ENCODE results near the gene EPHA6.

The EPHA6 gene

DNA sequence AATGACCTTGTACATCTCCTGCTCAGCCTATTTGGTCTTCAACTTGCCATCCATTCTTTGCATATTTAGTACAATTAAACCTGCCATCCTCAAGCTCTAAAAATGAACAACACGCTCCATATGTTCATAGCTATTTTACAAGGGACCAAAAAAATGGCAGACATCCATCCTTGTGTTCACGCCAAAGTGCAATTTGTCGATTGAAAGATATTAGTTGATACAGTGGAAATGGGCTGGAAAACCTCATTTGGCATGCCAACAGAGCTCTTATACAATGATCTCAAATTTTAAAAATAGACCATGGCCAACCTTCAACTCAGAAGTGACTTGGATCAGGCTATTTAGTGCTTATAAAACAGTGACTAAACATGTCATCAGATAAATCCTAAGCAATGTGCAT lies 536.6 kb downstream of the EPHA6 start:
- H3K4me3 ChIP-seq (ENCODE audit: low read depth, low read length): no peak overlapping the region
- no peaks in the 10 kb centered on the region for H3K27me3 ChIP-seq (ENCODE audit: insufficient read depth, low read depth, severe bottlenecking)
- no peak overlapping the region for H3K27ac ChIP-seq
- H3K9me3 ChIP-seq (ENCODE audit: severe bottlenecking): no peaks in the 10 kb centered on the region
- H3K36me3 ChIP-seq: no peaks in the 10 kb centered on the region
- DNase-seq: no peak
- TF ChIP-seq CTCF (IDR thresholded peaks at IDR 0.05; ENCODE audit: low read depth, low read length): no peak

GRCh38 chr3:97353176-97353575 lies 538.8 kb downstream of the EPHA6 start:
- H3K36me3 ChIP-seq: no peaks in the 10 kb centered on the region
- DNase-seq: no peak
- TF ChIP-seq CTCF (IDR thresholded peaks at IDR 0.05; ENCODE audit: low read depth, low read length): no peak
- H3K27ac ChIP-seq: no peak overlapping the region
- H3K9me3 ChIP-seq (ENCODE audit: severe bottlenecking): no peaks in the 10 kb centered on the region
- no peak overlapping the region for H3K4me3 ChIP-seq (ENCODE audit: low read depth, low read length)
- H3K27me3 ChIP-seq (ENCODE audit: insufficient read depth, low read depth, severe bottlenecking): no peaks in the 10 kb centered on the region

- H3K9me3 ChIP-seq (ENCODE audit: severe bottlenecking): no peaks in the 10 kb centered on the region
- no peak for DNase-seq
- H3K27ac ChIP-seq: no peak overlapping the region
- no peaks in the 10 kb centered on the region for H3K27me3 ChIP-seq (ENCODE audit: insufficient read depth, low read depth, severe bottlenecking)
- H3K36me3 ChIP-seq: no peaks in the 10 kb centered on the region
- no peak overlapping the region for H3K4me3 ChIP-seq (ENCODE audit: low read depth, low read length)
- TF ChIP-seq CTCF (IDR thresholded peaks at IDR 0.05; ENCODE audit: low read depth, low read length): no peak
These were observed 545.6 kb downstream of the EPHA6 start for GRCh38 chr3:97359977-97360376.

DNA sequence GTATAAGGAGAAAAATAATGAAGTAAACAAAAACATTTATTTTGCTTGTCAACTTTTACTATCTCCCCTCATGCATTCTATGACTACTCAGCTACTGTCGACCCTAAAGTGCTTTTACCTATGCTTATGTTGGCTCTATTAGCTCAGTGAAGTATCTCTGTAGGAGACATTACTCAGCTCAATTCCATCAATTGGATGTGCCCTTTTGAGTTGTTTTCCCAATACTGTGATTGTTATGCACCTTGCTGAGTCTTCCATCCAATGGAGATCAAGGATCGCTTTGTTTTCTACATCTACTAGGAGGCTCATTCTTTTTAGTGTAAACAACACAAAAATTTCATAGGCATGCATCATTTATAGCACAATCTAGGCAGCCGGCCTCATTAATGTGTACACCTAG lies 546.4 kb downstream of the EPHA6 start:
- no peaks in the 10 kb centered on the region for H3K27me3 ChIP-seq (ENCODE audit: insufficient read depth, low read depth, severe bottlenecking)
- no peak for TF ChIP-seq CTCF (IDR thresholded peaks at IDR 0.05; ENCODE audit: low read depth, low read length)

GRCh38 chr3:97384583-97384982 lies 570.2 kb downstream of the EPHA6 start:
- Histone ChIP-seq H3K27me3 (ENCODE audit: insufficient read depth, low read depth, severe bottlenecking) (no peaks in the 10 kb centered on the region), H3K27ac (no peak overlapping the region), H3K36me3 (no peaks in the 10 kb centered on the region), H3K9me3 (ENCODE audit: severe bottlenecking) (peaks cover 5% of the 10 kb centered on the region), H3K4me3 (ENCODE audit: low read depth, low read length) (no peak overlapping the region)
- TF ChIP-seq CTCF (IDR thresholded peaks at IDR 0.05; ENCODE audit: low read depth, low read length): no peak
- no peak for DNase-seq

More for the DNA sequence above, 546.4 kb downstream of the EPHA6 start:
- DNase-seq: no peak
- H3K27ac ChIP-seq: no peak overlapping the region
- no peak overlapping the region for H3K4me3 ChIP-seq (ENCODE audit: low read depth, low read length)
- no peaks in the 10 kb centered on the region for H3K36me3 ChIP-seq
- H3K9me3 ChIP-seq (ENCODE audit: severe bottlenecking): no peaks in the 10 kb centered on the region

DNA sequence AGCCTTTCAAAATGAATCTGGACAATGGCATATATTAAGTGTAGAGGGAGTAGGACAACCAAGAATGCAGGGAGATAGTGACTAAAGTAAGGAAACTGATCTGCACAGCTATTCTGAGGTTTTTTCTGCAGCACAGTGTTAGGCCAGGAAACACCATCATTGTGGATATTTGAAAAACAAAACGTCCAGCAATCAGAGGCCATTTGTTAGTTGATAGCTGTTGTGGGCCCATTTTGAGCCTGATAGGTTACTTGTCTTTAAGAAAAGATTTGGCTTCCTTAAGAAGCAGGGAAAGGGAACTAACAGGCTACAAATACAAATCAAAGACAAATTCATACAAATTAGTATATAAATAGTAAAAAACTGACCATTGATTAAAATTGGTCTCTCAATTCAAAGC lies 574.4 kb downstream of the EPHA6 start:
- no peaks in the 10 kb centered on the region for H3K27me3 ChIP-seq (ENCODE audit: insufficient read depth, low read depth, severe bottlenecking)
- no peaks in the 10 kb centered on the region for H3K36me3 ChIP-seq
- no peak overlapping the region for H3K27ac ChIP-seq
- no peak for DNase-seq
- peaks cover 5% of the 10 kb centered on the region for H3K9me3 ChIP-seq (ENCODE audit: severe bottlenecking)
- no peak overlapping the region for H3K4me3 ChIP-seq (ENCODE audit: low read depth, low read length)
- TF ChIP-seq CTCF (IDR thresholded peaks at IDR 0.05; ENCODE audit: low read depth, low read length): no peak

Data from WERI-Rb-1 (cell line).